Measurements from ENCODE around the gene CDAN1.

The CDAN1 gene

DNA sequence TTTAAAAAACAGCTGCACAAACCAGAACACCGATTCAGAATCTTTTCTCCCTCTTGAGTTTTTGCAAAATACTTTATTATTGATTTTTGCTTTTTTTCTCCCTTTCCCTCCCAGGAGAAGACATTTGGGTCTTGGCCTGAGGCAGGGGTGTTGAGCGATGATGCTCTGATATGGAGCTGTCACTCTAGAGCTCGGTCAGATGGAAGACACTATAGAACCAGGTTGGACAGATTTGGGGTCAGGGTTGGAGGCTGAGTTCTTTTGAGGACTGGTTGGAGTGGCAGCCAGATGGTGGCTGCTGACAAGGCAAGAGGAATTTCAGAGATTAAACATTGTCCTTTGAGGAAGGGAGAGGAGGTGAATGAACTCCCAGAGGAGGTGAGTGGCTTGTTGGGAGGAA, 16.9 kb downstream of the CDAN1 start:
- no peaks in the 10 kb centered on the region for H3K9me3 ChIP-seq (ENCODE audit: control insufficient read depth, low read length)
- H3K4me3 ChIP-seq (ENCODE audit: low read length): no peak overlapping the region
- no peak overlapping the region for H3K9ac ChIP-seq (ENCODE audit: low read length)
- H3K27me3 ChIP-seq (ENCODE audit: control insufficient read depth, insufficient read depth, low read length): no peaks in the 10 kb centered on the region
- H3K36me3 ChIP-seq (ENCODE audit: control insufficient read depth, insufficient read depth, low read length): no peaks in the 10 kb centered on the region
- H3K4me1 ChIP-seq (ENCODE audit: control insufficient read depth, insufficient read depth, low read length): no peaks in the 10 kb centered on the region

DNA sequence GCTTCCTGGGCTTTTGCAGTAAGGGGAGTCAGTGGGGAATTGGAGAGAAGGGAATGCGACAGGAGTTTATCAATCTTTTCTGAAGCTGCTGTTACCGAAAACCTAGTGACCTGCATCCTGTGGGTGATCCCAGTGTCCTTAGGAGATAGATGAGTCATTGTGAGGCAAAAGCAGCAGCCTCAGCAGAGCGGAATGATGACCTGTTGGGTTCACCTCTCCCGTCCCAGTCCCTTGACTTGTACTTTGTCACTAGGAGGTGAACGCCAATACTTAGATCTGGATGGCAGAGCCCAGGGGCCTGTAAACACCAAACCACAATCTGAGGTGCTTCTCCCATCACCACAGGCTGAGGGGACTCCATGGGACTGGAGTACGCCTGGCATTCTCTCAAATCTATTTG, 17.9 kb downstream of the CDAN1 start:
- Histone ChIP-seq H3K9ac (ENCODE audit: low read length) (no peak overlapping the region), H3K4me3 (ENCODE audit: low read length) (no peak overlapping the region), H3K4me1 (ENCODE audit: control insufficient read depth, insufficient read depth, low read length) (no peaks in the 10 kb centered on the region), H3K27me3 (ENCODE audit: control insufficient read depth, insufficient read depth, low read length) (no peaks in the 10 kb centered on the region), H3K9me3 (ENCODE audit: control insufficient read depth, low read length) (no peaks in the 10 kb centered on the region), H3K36me3 (ENCODE audit: control insufficient read depth, insufficient read depth, low read length) (no peaks in the 10 kb centered on the region)

DNA sequence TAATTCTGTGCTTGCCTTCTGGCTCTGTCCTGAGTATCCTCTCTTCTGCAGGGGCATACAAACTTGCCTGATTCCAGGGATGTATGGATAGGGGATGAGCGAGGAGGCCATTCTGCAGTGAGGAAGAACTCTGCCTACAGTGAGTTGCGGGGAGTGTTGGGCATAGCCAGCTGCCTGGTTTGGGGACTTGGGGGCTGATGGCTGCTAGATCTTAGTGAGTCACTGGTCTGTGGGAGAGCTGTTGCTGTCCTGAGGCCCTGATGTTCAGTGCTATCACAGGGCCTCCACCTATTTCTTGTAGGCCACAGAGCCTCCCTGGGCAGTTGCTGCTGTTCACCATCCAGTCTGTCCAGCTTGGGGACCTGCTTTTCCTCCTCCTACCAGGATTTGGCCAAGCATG, 20.3 kb downstream of the CDAN1 start:
- no peak overlapping the region for H3K9ac ChIP-seq (ENCODE audit: low read length)
- no peaks in the 10 kb centered on the region for H3K36me3 ChIP-seq (ENCODE audit: control insufficient read depth, insufficient read depth, low read length)
- H3K9me3 ChIP-seq (ENCODE audit: control insufficient read depth, low read length): no peaks in the 10 kb centered on the region
- H3K4me1 ChIP-seq (ENCODE audit: control insufficient read depth, insufficient read depth, low read length): no peaks in the 10 kb centered on the region
- H3K27me3 ChIP-seq (ENCODE audit: control insufficient read depth, insufficient read depth, low read length): no peaks in the 10 kb centered on the region
- H3K4me3 ChIP-seq (ENCODE audit: low read length): no peak overlapping the region

DNA sequence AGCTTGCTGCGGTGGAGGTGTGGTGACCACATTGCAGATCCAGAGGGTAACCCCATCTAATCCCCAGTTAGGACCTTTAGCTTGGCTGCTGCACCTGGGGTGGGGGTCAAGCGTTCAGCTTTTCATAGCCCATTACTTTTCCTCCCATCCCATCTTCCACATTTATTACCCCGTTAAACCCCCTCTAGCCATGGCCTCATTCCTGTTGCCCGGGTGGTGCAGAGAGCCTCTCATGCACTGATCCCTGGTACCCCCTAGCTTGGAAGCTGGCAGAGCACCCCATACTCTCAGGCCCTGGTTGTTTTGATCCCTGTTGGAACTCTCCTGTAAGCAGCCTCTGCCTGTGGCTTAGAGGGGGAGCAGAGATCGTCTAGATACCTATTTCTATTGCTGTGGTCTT, 20.8 kb downstream of the CDAN1 start:
- Histone ChIP-seq H3K9me3 (ENCODE audit: control insufficient read depth, low read length) (no peaks in the 10 kb centered on the region), H3K4me1 (ENCODE audit: control insufficient read depth, insufficient read depth, low read length) (no peaks in the 10 kb centered on the region), H3K27me3 (ENCODE audit: control insufficient read depth, insufficient read depth, low read length) (no peaks in the 10 kb centered on the region), H3K9ac (ENCODE audit: low read length) (no peak overlapping the region), H3K36me3 (ENCODE audit: control insufficient read depth, insufficient read depth, low read length) (no peaks in the 10 kb centered on the region), H3K4me3 (ENCODE audit: low read length) (no peak overlapping the region)

DNA sequence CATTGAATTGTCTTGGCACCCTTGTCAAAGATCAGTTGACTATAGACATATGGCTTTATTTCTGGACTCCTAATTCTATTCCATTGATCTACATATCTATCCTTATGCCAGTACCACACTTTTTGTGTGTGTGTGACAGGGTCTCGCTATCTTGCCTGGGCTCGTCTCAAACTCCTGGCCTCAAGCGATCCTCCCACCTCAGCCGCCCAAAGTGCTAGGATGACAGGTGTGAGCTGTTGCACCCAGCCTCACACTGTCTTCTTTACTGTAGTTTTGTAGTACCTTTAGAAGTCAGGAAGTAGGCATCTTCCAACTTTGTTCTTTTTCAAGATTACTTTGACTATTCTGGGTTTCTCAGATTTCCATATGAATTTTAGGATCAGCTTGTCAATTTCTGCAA, 24.3 kb downstream of the CDAN1 start:
- Histone ChIP-seq H3K27me3 (ENCODE audit: control insufficient read depth, insufficient read depth, low read length) (no peaks in the 10 kb centered on the region), H3K36me3 (ENCODE audit: control insufficient read depth, insufficient read depth, low read length) (no peaks in the 10 kb centered on the region), H3K9ac (ENCODE audit: low read length) (no peak overlapping the region), H3K4me3 (ENCODE audit: low read length) (no peak overlapping the region), H3K4me1 (ENCODE audit: control insufficient read depth, insufficient read depth, low read length) (no peaks in the 10 kb centered on the region), H3K9me3 (ENCODE audit: control insufficient read depth, low read length) (no peaks in the 10 kb centered on the region)

DNA sequence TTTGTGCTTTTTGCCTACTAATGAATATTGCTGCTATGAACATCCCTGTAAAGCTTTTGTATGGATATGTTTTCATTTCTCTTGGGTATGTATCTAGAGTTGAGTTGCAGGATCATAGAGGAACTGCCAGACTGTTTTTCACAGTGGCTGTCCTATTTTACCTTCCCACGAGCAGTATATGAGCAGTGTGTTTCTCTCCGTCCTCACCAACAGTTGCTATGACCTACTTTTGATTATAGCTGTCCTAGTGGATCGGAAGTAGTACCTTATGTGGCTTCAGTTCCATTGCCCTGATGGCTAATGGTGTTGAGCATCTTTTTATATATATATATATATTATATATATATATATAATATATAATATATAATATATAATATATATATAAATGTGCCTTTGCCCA, 25.2 kb downstream of the CDAN1 start:
- no peaks in the 10 kb centered on the region for H3K4me1 ChIP-seq (ENCODE audit: control insufficient read depth, insufficient read depth, low read length)
- H3K36me3 ChIP-seq (ENCODE audit: control insufficient read depth, insufficient read depth, low read length): no peaks in the 10 kb centered on the region
- no peaks in the 10 kb centered on the region for H3K9me3 ChIP-seq (ENCODE audit: control insufficient read depth, low read length)
- no peak overlapping the region for H3K9ac ChIP-seq (ENCODE audit: low read length)
- H3K27me3 ChIP-seq (ENCODE audit: control insufficient read depth, insufficient read depth, low read length): no peaks in the 10 kb centered on the region
- no peak overlapping the region for H3K4me3 ChIP-seq (ENCODE audit: low read length)

DNA sequence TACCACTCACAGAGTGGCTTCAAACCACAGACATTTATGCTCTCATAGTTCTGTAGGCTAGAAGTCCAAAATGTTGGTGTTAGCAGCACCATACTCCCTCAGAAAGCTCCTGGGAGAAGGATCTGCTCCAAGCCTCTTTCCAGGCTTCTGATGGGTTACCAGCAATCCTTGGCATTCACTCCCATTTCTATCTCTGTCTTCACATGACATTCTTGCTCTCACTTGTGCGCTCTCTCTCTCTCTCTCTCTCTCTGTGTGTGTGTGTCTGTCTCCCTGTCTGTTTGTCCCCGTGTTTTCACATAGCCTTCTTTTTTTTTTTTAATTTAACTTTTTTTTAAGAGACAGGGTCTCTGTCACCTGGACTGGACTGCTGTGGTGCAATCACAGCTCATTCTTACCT, 26.3 kb downstream of the CDAN1 start:
- H3K9me3 ChIP-seq (ENCODE audit: control insufficient read depth, low read length): no peaks in the 10 kb centered on the region

DNA sequence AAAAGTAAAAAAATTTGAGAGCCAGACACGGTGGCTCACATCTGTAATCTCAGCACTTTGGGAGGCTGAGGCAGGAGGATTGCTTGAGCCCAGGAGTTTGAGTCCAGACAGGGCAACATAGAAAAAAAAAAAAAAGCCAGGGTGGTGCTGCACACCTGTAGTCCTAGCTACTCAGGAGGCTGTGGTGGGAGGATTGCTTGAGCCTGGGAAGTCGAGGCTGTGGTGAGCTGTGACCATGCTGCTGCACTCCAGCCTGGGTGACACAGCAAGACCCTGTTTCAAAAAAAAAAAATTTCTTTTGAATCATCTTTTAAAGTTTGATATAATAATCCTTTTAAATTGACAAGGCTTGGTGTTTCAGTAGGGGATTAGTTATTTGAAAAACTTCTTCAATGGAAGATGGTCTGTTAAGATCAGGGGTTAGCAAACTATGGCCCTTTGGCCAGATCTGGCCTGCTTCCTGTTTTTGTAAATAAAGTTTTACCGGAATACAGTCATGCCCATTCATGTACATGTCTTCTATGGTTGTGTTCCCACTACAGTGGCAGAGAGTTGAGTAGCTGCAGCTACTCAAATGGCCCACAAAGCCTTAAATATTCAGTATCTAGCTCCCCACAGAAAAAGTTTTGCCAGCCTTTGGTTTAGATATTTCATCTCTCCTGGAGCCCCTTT, 28.9 kb downstream of the CDAN1 start:
- Histone ChIP-seq H3K9ac (ENCODE audit: low read length) (no peak overlapping the region), H3K9me3 (ENCODE audit: control insufficient read depth, low read length) (no peaks in the 10 kb centered on the region), H3K4me1 (ENCODE audit: control insufficient read depth, insufficient read depth, low read length) (no peaks in the 10 kb centered on the region), H3K36me3 (ENCODE audit: control insufficient read depth, insufficient read depth, low read length) (no peaks in the 10 kb centered on the region), H3K27me3 (ENCODE audit: control insufficient read depth, insufficient read depth, low read length) (no peaks in the 10 kb centered on the region), H3K4me3 (ENCODE audit: low read length) (no peak overlapping the region)

More for the DNA sequence above, 26.3 kb downstream of the CDAN1 start:
- Histone ChIP-seq H3K4me1 (ENCODE audit: control insufficient read depth, insufficient read depth, low read length) (no peaks in the 10 kb centered on the region), H3K36me3 (ENCODE audit: control insufficient read depth, insufficient read depth, low read length) (no peaks in the 10 kb centered on the region), H3K27me3 (ENCODE audit: control insufficient read depth, insufficient read depth, low read length) (no peaks in the 10 kb centered on the region), H3K4me3 (ENCODE audit: low read length) (no peak overlapping the region), H3K9ac (ENCODE audit: low read length) (no peak overlapping the region)

DNA sequence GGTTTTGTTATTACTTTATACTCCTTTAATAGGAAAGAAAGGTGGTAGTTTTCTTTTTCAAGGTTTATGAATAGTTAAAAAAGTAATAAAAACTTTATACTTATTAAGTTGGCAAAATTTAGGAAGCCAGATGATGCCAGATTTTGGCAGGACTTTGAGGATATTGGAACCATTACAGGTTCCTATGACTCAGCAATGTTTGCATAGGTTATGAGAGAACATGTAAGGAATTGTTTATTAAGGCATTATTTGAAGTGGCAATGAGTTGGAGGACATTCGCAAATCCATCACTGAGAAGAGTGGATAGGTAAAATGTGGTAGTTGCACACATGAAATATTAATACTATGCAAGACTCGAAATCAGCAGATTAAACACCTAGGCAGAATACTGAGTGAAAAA, 29.9 kb downstream of the CDAN1 start:
- Histone ChIP-seq H3K9ac (ENCODE audit: low read length) (no peak overlapping the region), H3K36me3 (ENCODE audit: control insufficient read depth, insufficient read depth, low read length) (no peaks in the 10 kb centered on the region), H3K9me3 (ENCODE audit: control insufficient read depth, low read length) (no peaks in the 10 kb centered on the region), H3K27me3 (ENCODE audit: control insufficient read depth, insufficient read depth, low read length) (no peaks in the 10 kb centered on the region), H3K4me3 (ENCODE audit: low read length) (no peak overlapping the region), H3K4me1 (ENCODE audit: control insufficient read depth, insufficient read depth, low read length) (no peaks in the 10 kb centered on the region)

DNA sequence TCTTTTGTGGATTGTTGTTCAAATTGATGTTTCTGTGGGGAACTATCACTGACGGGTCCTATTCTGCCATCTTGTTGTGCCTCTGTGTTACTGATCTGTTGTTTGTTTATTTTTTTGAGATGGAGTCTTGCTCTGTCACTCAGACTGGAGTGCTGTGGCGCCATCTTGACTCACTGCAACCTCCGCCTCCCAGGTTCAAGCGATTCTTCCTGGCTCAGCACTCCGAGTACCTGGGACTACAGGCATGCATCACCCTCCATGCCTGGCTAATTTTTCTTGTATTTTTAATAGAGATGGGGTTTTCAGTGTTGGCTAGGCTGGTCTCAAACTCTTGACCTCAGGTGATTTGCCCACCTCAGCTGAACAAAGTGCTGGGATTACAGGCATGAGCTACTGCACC, 31.6 kb downstream of the CDAN1 start:
- no peaks in the 10 kb centered on the region for H3K27me3 ChIP-seq (ENCODE audit: control insufficient read depth, insufficient read depth, low read length)
- H3K9ac ChIP-seq (ENCODE audit: low read length): no peak overlapping the region
- no peaks in the 10 kb centered on the region for H3K36me3 ChIP-seq (ENCODE audit: control insufficient read depth, insufficient read depth, low read length)
- H3K4me1 ChIP-seq (ENCODE audit: control insufficient read depth, insufficient read depth, low read length): no peaks in the 10 kb centered on the region
- no peaks in the 10 kb centered on the region for H3K9me3 ChIP-seq (ENCODE audit: control insufficient read depth, low read length)
- no peak overlapping the region for H3K4me3 ChIP-seq (ENCODE audit: low read length)

DNA sequence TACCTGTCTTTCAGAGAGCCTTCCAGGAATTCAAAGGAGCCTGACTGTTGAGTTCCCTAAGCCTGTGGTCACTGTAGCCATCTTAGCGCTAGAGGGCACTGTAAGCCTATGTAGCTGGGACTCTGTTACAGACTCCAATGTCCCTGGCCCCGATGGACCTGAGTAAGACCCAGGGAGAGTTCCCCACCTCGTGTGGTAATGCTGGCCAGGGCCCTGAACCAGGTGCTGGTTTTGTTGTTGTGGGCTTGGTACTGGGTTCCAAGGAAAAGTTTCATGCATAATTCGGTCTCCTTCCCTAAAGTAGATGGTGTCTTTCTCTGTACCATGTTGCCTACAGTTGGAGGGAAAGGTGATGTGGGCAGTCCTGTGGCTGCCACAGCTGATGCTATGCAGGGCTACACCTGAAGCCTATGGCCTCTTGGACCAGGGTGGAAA, 32.4 kb downstream of the CDAN1 start:
- no peaks in the 10 kb centered on the region for H3K36me3 ChIP-seq (ENCODE audit: control insufficient read depth, insufficient read depth, low read length)
- H3K27me3 ChIP-seq (ENCODE audit: control insufficient read depth, insufficient read depth, low read length): no peaks in the 10 kb centered on the region
- no peak overlapping the region for H3K4me3 ChIP-seq (ENCODE audit: low read length)
- H3K9ac ChIP-seq (ENCODE audit: low read length): no peak overlapping the region
- H3K4me1 ChIP-seq (ENCODE audit: control insufficient read depth, insufficient read depth, low read length): no peaks in the 10 kb centered on the region
- no peaks in the 10 kb centered on the region for H3K9me3 ChIP-seq (ENCODE audit: control insufficient read depth, low read length)

DNA sequence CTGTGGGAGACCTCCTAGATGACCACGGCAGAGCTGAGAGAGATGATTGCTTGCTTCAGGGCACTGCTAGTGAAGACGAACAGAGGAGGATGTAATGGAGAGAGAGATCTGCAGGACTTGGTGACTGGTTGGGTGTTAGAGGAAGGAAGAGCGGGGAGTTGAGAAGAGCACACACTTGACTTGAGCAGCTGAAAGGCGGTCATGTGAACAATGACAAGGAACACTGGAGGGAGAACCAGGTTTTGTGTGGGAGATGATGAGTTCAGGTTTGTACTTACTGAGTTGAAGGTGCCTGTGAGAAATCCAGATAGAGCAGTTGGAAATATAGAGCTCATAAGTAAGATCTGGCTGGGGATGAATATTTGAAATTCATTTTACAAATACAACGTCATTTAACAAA, 40.3 kb downstream of the CDAN1 start:
- H3K27me3 ChIP-seq (ENCODE audit: control insufficient read depth, insufficient read depth, low read length): no peaks in the 10 kb centered on the region
- no peak overlapping the region for H3K9ac ChIP-seq (ENCODE audit: low read length)
- no peaks in the 10 kb centered on the region for H3K9me3 ChIP-seq (ENCODE audit: control insufficient read depth, low read length)
- H3K4me3 ChIP-seq (ENCODE audit: low read length): no peak overlapping the region
- no peaks in the 10 kb centered on the region for H3K4me1 ChIP-seq (ENCODE audit: control insufficient read depth, insufficient read depth, low read length)
- no peaks in the 10 kb centered on the region for H3K36me3 ChIP-seq (ENCODE audit: control insufficient read depth, insufficient read depth, low read length)

DNA sequence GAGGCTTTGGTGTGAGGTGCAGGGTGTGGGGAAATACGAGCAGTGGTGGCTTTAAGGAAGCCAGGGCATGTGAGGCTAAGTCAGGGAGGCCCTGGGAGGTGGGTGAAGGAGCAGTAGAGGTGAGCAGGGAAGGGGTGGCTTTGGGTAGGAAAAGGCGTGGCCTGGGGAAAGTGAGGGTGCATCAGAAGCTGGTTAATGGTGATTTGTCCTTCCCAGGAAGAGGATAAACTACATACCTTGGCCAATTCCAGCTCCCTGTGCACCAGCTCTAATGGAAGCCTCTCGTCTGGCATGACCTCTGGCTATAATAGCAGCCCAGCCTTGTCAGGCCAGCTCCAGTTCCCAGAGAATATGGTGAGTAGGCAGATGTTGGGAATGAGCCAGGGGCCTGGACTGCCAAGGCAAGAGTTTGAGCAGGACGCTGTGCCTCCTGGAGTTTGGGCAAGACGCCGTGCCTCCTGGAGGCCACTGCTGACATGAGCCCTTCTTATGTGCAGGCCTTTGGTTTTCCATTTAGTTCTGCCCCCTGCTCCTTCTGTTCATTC, 41.3 kb downstream of the CDAN1 start:
- H3K27me3 ChIP-seq (ENCODE audit: control insufficient read depth, insufficient read depth, low read length): no peaks in the 10 kb centered on the region
- no peaks in the 10 kb centered on the region for H3K36me3 ChIP-seq (ENCODE audit: control insufficient read depth, insufficient read depth, low read length)
- no peaks in the 10 kb centered on the region for H3K9me3 ChIP-seq (ENCODE audit: control insufficient read depth, low read length)
- no peaks in the 10 kb centered on the region for H3K4me1 ChIP-seq (ENCODE audit: control insufficient read depth, insufficient read depth, low read length)
- no peak overlapping the region for H3K9ac ChIP-seq (ENCODE audit: low read length)
- no peak overlapping the region for H3K4me3 ChIP-seq (ENCODE audit: low read length)
